Liver (tissue), 3 donors: ENCODE results near the gene NOS2.

Experiments used
- ATF3 ChIP-seq: IDR thresholded peaks from 2 replicates; pipeline ENCODE4 v1.6.1; 2016; ENCODE audit warnings: antibody characterized with exemption
- CTCF ChIP-seq: fragments of 150-350 bp; IDR thresholded peaks from 2 replicates; pipeline ENCODE4 v1.5.1; 2017; ENCODE audit warnings: improper control_type of control experiment, low read depth, low read length; ENCODE audit not compliant: missing input control
- GABPA ChIP-seq, 2 donors: IDR thresholded peaks in 1 of 2; conservative IDR thresholded peaks in 1 of 2; 2 replicates each; pipeline ENCODE4 v1.6.1; 2016; ENCODE audit warnings: antibody characterized with exemption in 2 of 2, mild to moderate bottlenecking in 1 of 2, moderate library complexity in 1 of 2
- JUND ChIP-seq, 2 donors: IDR thresholded peaks; 2 replicates each; pipeline ENCODE4 v1.6.1; 2016; ENCODE audit warnings: antibody characterized with exemption in 2 of 2
- RAD21 ChIP-seq, 2 donors: IDR thresholded peaks; 2 replicates each; pipeline ENCODE4 v1.6.1; 2016; ENCODE audit warnings: antibody characterized with exemption in 2 of 2, mild to moderate bottlenecking in 2 of 2
- TAF1 ChIP-seq: conservative IDR thresholded peaks from 2 replicates; pipeline ENCODE4 v1.6.1; 2016; ENCODE audit warnings: antibody characterized with exemption, mild to moderate bottlenecking
- YY1 ChIP-seq: IDR thresholded peaks from 2 replicates; pipeline ENCODE4 v1.6.1; 2016; ENCODE audit warnings: antibody characterized with exemption, mild to moderate bottlenecking
- donor health status: healthy.
- donor health status: healthy.

GRCh38 chr17:27832831-27833230, 32.5 kb upstream of the NOS2 start:
- no peak for TF ChIP-seq ATF3
- no peak for TF ChIP-seq CTCF
- no peak for TF ChIP-seq RAD21 (IDR thresholded peaks at IDR 0.05)
- TF ChIP-seq TAF1, result no peak
- TF ChIP-seq YY1, result no peak
- TF ChIP-seq GABPA (IDR thresholded peaks at IDR 0.05 in 1 of 2, conservative IDR thresholded peaks at IDR 0.05 in 1 of 2), result no peak
- TF ChIP-seq JUND (IDR thresholded peaks at IDR 0.05), result no peak
